NCI-H345 treated with DMSO at 0.1 percent for 48 hours (cell line): ENCODE measurements around the gene CERS6.
"Not testable (repeated sequence)": the region's sequence is repeated elsewhere in the genome, so short reads cannot be mapped to it uniquely, and the experiment has no call there.

Experiments used
- DNase-seq: peaks from one replicate; lab custom pipeline; 2025; ENCODE audit not compliant: unreplicated experiment; lab: John Stamatoyannopoulos, UW

Gene CERS6

GRCh38 chr2:168455645-168456520, at the start of gene CERS6:
Gene CERS6, plus strand, starts transcription at chr2:168456272. Its CDS starts 177 bp downstream, at chr2:168456449.
- DNase-seq: peak; percentile 81

- DNase-seq: not testable (repeated sequence)
These were observed 43.8 kb upstream of the CERS6 start for GRCh38 chr2:168412301-168412700.

GRCh38 chr2:168413101-168413500, 43.0 kb upstream of the CERS6 start:
- not testable (repeated sequence) for DNase-seq

- DNase-seq: no peak
These were observed 39.5 kb upstream of the CERS6 start for GRCh38 chr2:168416555-168416954.

- no peak for DNase-seq
These were observed 33.5 kb upstream of the CERS6 start for GRCh38 chr2:168422584-168422983.

GRCh38 chr2:168424112-168424951, 31.7 kb upstream of the CERS6 start:
- DNase-seq: no peak

GRCh38 chr2:168424971-168425370, 31.1 kb upstream of the CERS6 start:
- DNase-seq: no peak

- DNase-seq: no peak
These were observed 29.2 kb upstream of the CERS6 start for GRCh38 chr2:168426861-168427260.

- no peak for DNase-seq
These were observed 28.6 kb upstream of the CERS6 start for GRCh38 chr2:168427451-168427850.

- no peak for DNase-seq
These were observed 27.6 kb upstream of the CERS6 start for GRCh38 chr2:168428431-168428830.

GRCh38 chr2:168429988-168430387, 26.1 kb upstream of the CERS6 start:
- DNase-seq: no peak

- no peak for DNase-seq
These were observed 25.6 kb upstream of the CERS6 start for GRCh38 chr2:168430431-168430830.

GRCh38 chr2:168431301-168432024, 24.6 kb upstream of the CERS6 start:
- DNase-seq: no peak

- DNase-seq: no peak
These were observed 24.0 kb upstream of the CERS6 start for GRCh38 chr2:168432100-168432499.

GRCh38 chr2:168432565-168433186, 23.4 kb upstream of the CERS6 start:
- peak; percentile 28 for DNase-seq

GRCh38 chr2:168433527-168433926, 22.5 kb upstream of the CERS6 start:
- DNase-seq: no peak

- peak; percentile 81 for DNase-seq
These were observed 21.9 kb upstream of the CERS6 start for GRCh38 chr2:168434146-168434545.

- DNase-seq: no peak
These were observed 19.2 kb upstream of the CERS6 start for GRCh38 chr2:168436840-168437239.

GRCh38 chr2:168438553-168438952, 17.5 kb upstream of the CERS6 start:
- no peak for DNase-seq

GRCh38 chr2:168439536-168439935, 16.5 kb upstream of the CERS6 start:
- no peak for DNase-seq
